Endothelial cell of umbilical vein (primary cell): ENCODE results near the gene ASB6. TPM values are rescaled to one million over a fixed set of nuclear protein-coding genes. Genes with fewer than 3 reads are reported as not detected.

Experiments used
- BruUV-seq: library from RNA; stranded (reverse); fragments of 400-500 nt; replicated peaks from 2 replicates; lab custom pipeline; 2021; lab: Mats Ljungman, UMichigan
- CTCF ChIA-PET: fragments of 300-600, 350-600 bp; sonication (Branson Sonifier 250); formaldehyde crosslinking; loops from one replicate; lab custom pipeline; 2021; ENCODE audit warnings: antibody characterized with exemption, inconsistent platforms; lab: Charles Lee
- POLR2A ChIA-PET: fragments of 300-600, 350-600 bp; sonication (Branson Sonifier 250); formaldehyde crosslinking; loops from one replicate; lab custom pipeline; 2021; ENCODE audit warnings: antibody characterized with exemption, inconsistent platforms; lab: Charles Lee
- DNase-seq: peaks from one replicate; pipeline ENCODE4 v3.0.0-alpha.2; 2011; ENCODE audit warnings: low read depth, low spot score
- FAIRE-seq: peaks from 2 replicates; lab custom pipeline; 2011; peaks lifted over from hg19 to GRCh38; lab: Jason Lieb, UNC
- H2AFZ ChIP-seq: 2 replicates; pipeline ENCODE4 v1.6.0; 2012; ENCODE audit warnings: low read depth, low read length, control low read depth, inconsistent platforms
- H3K27ac ChIP-seq: 2 replicates; pipeline ENCODE4 v1.5.1; 2011; ENCODE audit warnings: low read depth, mild to moderate bottlenecking, control low read depth, low read length, moderate library complexity; ENCODE audit not compliant: insufficient read depth
- H3K27me3 ChIP-seq, 2 experiments: 2 replicates each; pipeline versions ENCODE4 v1.6.0 to v1.6.1; 2011; ENCODE audit warnings: low read length in 2 of 2, mixed read lengths in 1 of 2; ENCODE audit not compliant: control insufficient read depth in 2 of 2, insufficient read depth in 2 of 2
- H3K36me3 ChIP-seq, 2 experiments: 2 replicates in 1 of 2; 3 replicates in 1 of 2; pipeline ENCODE4 v1.5.1; 2011; ENCODE audit warnings: low read length in 2 of 2, mild to moderate bottlenecking in 1 of 2, moderate library complexity in 1 of 2; ENCODE audit not compliant: control insufficient read depth in 2 of 2, insufficient read depth in 2 of 2; ENCODE audit errors: extremely low read depth in 1 of 2
- H3K4me1 ChIP-seq: 3 replicates; pipeline ENCODE4 v1.5.1; 2011; ENCODE audit warnings: mild to moderate bottlenecking, low read length; ENCODE audit not compliant: control insufficient read depth, insufficient read depth; ENCODE audit errors: extremely low read depth
- H3K4me2 ChIP-seq: 2 replicates; pipeline ENCODE4 v1.6.1; 2011; ENCODE audit warnings: low read length, control low read depth, mixed read lengths; ENCODE audit not compliant: insufficient read depth
- H3K4me3 ChIP-seq, 3 experiments: fragments of 200-600 bp in 1 of 3; sonication (generic), shearing (Covaris generic) in 1 of 3; replicated peaks in 1 of 3; 2 replicates each; pipeline ENCODE4 v1.5.1; 2011 to 2016; ENCODE audit warnings: control low read depth in 3 of 3, low read length in 3 of 3, mild to moderate bottlenecking in 2 of 3, inconsistent platforms in 1 of 3, low read depth in 1 of 3, moderate library complexity in 1 of 3; ENCODE audit not compliant: insufficient read depth in 1 of 3
- H3K79me2 ChIP-seq: 2 replicates; pipeline ENCODE4 v1.6.0; 2012; ENCODE audit warnings: low read length, inconsistent platforms; ENCODE audit not compliant: control insufficient read depth, insufficient read depth
- H3K9ac ChIP-seq: replicated peaks from 2 replicates; pipeline ENCODE3; 2011; ENCODE audit warnings: low read length, control low read depth; ENCODE audit not compliant: insufficient read depth; ENCODE audit errors: extremely low read depth
- H3K9me1 ChIP-seq: replicated peaks from 3 replicates; pipeline ENCODE4 v1.6.0; 2011; ENCODE audit warnings: mild to moderate bottlenecking, low read length; ENCODE audit not compliant: control insufficient read depth, insufficient read depth; ENCODE audit errors: extremely low read depth
- H3K9me3 ChIP-seq: replicated peaks from 2 replicates; pipeline ENCODE4 v1.5.1; 2012; ENCODE audit warnings: low read length, inconsistent platforms; ENCODE audit not compliant: control insufficient read depth, insufficient read depth
- H4K20me1 ChIP-seq: replicated peaks from 2 replicates; pipeline ENCODE3; 2011; ENCODE audit warnings: mild to moderate bottlenecking, low read length; ENCODE audit not compliant: control insufficient read depth, insufficient read depth; ENCODE audit errors: extremely low read depth
- EZH2 ChIP-seq: IDR thresholded peaks from 2 replicates; pipeline ENCODE4 v1.6.1; 2012; ENCODE audit warnings: borderline replicate concordance, low read depth, mild to moderate bottlenecking, moderate library complexity, low read length, inconsistent platforms; ENCODE audit not compliant: severe bottlenecking
- FOS ChIP-seq: IDR thresholded peaks from 2 replicates; pipeline ENCODE4 v1.6.1; 2011; ENCODE audit warnings: mild to moderate bottlenecking, low read length, moderate library complexity, borderline replicate concordance; ENCODE audit not compliant: insufficient read depth
- GATA2 ChIP-seq: IDR thresholded peaks from 2 replicates; pipeline ENCODE4 v1.7.0; 2011; ENCODE audit warnings: low read depth, mild to moderate bottlenecking, moderate library complexity, mixed read lengths, low read length; ENCODE audit not compliant: insufficient read length, insufficient read depth
- JUN ChIP-seq: IDR thresholded peaks from 2 replicates; pipeline ENCODE4 v1.6.1; 2011; ENCODE audit warnings: borderline replicate concordance, low read depth; ENCODE audit not compliant: insufficient read length, insufficient read depth
- MAX ChIP-seq: IDR thresholded peaks from 2 replicates; pipeline ENCODE4 v1.6.1; 2011; ENCODE audit not compliant: insufficient read depth, insufficient read length
- MYC ChIP-seq: IDR thresholded peaks from one replicate; pipeline ENCODE4 v1.6.1; 2011; ENCODE audit warnings: mild to moderate bottlenecking, low read depth, low read length
- POLR2A ChIP-seq: IDR thresholded peaks from 2 replicates; pipeline ENCODE4 v1.6.1; 2012; ENCODE audit warnings: low read depth, mild to moderate bottlenecking, control low read depth, low read length
- POLR2AphosphoS5 ChIP-seq: IDR thresholded peaks from 2 replicates; pipeline ENCODE4 v1.6.1; 2012; ENCODE audit warnings: low read depth, mild to moderate bottlenecking, control low read depth, low read length, moderate library complexity; ENCODE audit not compliant: insufficient read depth
- dilution Hi-C: fragments of 300-500 bp; cut with MboI; formaldehyde crosslinking; loops from one replicate; pipeline ENCODE4 v1.15.0; 2019; ENCODE audit warnings: low sequenced_read_pairs; ENCODE audit not compliant: extremely low pct_ligation_motif_present
- intact Hi-C: fragments of 100-400 bp; cut with micrococcal nuclease; formaldehyde crosslinking; loops from one replicate; pipeline ENCODE4 v1.10.0; 2022
- polyA plus RNA-seq, 4 experiments: library from polyadenylated mRNA; depleted of rRNA in 3 of 4; stranded (reverse) in 3 of 4; unstranded in 1 of 4; fragments of >200 nt; gene quantifications; 2 replicates each; pipeline versions ENCODE4 v1.2.1 to v1.2.3, GENCODE V29; 2011 to 2012; ENCODE audit warnings: missing spikeins in 1 of 4
- total RNA-seq: library from RNA; stranded (reverse); gene quantifications from 2 replicates; pipeline ENCODE4 v1.2.3, GENCODE V29; 2021
- TF ChIP-seq, protein P1 (sequence below), 2 donors: IDR thresholded peaks; 1 replicate in 1 of 2; 2 replicates in 1 of 2; pipeline ENCODE4 v1.5.1; 2011; ENCODE audit warnings: low read length in 2 of 2, mild to moderate bottlenecking in 2 of 2, moderate library complexity in 2 of 2, control low read depth in 1 of 2, inconsistent platforms in 1 of 2, low read depth in 1 of 2; ENCODE audit not compliant: insufficient read depth in 1 of 2; ENCODE audit errors: extremely low read depth in 1 of 2

Gene ASB6
- total and polyA plus RNA-seq, 2 donors (not counting 3 experiments of a cell fraction or from before 2014, with no cell fraction given), result 20.3 to 23.8 TPM

DNA sequence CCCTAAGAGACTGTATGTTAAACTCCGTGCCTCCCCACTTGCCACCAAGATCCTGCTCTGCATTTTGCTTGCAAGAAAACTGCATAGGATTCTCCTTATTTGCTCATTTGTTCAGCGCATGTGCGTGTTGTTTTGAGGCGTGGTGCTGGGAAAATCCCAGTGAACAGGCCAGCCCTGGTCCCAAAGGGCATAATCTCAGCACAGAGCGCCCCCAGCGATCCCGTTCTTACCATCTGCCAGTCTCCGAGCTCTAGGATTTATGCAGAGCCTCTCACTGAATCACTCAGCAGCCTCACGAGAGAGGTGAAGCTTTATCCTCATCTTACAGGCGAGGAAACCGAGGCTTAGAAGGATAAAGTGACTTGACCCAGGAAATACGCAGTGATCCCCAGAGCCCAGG is 35.0 kb upstream of the ASB6 start:
- Histone ChIP-seq H3K9me3 (no peaks in the 10 kb centered on the region), H3K9me1 (no peaks in the 10 kb centered on the region), H3K4me3 (no peak overlapping the region), H3K36me3 (no peaks in the 10 kb centered on the region), H3K27ac (no peak overlapping the region), H3K79me2 (no peaks in the 10 kb centered on the region), H4K20me1 (no peaks in the 10 kb centered on the region), H3K4me2 (no peak overlapping the region), H3K27me3 (peaks cover 0 to 1% of the 10 kb centered on the region in 2 experiments), H3K4me1 (no peaks in the 10 kb centered on the region), H3K9ac (no peak overlapping the region), H2AFZ (no peak overlapping the region)
- intact Hi-C loops (no loop called here), dilution Hi-C loops (no loop called here)
- DNase-seq (no peak), FAIRE-seq (no peak)
- CTCF ChIA-PET, result interaction anchor here (1.4 kb wide), 1 partner anchor 50 kb away, joined by 4 read pairs; no protein-coding TSS in a partner anchor
- TF ChIP-seq FOS (no peak), POLR2AphosphoS5 (no peak), JUN (no peak), MYC (no peak), EZH2 (no peak), POLR2A (no peak), GATA2 (no peak), MAX (no peak)
- TF ChIP-seq, protein P1, sequence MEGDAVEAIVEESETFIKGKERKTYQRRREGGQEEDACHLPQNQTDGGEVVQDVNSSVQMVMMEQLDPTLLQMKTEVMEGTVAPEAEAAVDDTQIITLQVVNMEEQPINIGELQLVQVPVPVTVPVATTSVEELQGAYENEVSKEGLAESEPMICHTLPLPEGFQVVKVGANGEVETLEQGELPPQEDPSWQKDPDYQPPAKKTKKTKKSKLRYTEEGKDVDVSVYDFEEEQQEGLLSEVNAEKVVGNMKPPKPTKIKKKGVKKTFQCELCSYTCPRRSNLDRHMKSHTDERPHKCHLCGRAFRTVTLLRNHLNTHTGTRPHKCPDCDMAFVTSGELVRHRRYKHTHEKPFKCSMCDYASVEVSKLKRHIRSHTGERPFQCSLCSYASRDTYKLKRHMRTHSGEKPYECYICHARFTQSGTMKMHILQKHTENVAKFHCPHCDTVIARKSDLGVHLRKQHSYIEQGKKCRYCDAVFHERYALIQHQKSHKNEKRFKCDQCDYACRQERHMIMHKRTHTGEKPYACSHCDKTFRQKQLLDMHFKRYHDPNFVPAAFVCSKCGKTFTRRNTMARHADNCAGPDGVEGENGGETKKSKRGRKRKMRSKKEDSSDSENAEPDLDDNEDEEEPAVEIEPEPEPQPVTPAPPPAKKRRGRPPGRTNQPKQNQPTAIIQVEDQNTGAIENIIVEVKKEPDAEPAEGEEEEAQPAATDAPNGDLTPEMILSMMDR (IDR thresholded peaks at IDR 0.05; ENCODE audit: extremely low read depth in 1 of 2, insufficient read depth in 1 of 2, low read depth in 1 of 2, low read length in 2 of 2), result no peak
- POLR2A ChIA-PET, result no interaction called here
- no TSS peak for BruUV-seq
